Neural progenitor cell (in vitro differentiated cells): ENCODE results near the gene ERV3-1. TPM values are rescaled to one million over a fixed set of nuclear protein-coding genes. Genes with fewer than 3 reads are reported as not detected.

Experiments
- small RNA-seq: library from RNA; depleted of rRNA; stranded (forward); fragments of <200 nt; gene quantifications from one replicate; pipeline ENCODE3, GENCODE V24; 2015
- total RNA-seq: library from RNA; depleted of rRNA; stranded (reverse); fragments of >200 nt; gene quantifications from 2 replicates; pipeline ENCODE4 v1.2.3, GENCODE V29; 2015; ENCODE audit warnings: low replicate concordance

The ERV3-1 gene
- total RNA-seq, 1 donor from 2014 or later: 50.0 TPM

Small RNA genes within 50 kb of the gene (small RNA-seq; reads per million reads assigned to genes)
- not detected for gene RNU6-1229P

Other genes with a start within 250 kb of the ERV3-1 start
- gene ZNF138, start 212.3 kb downstream of the ERV3-1 start, total RNA-seq: 32.6 and 61.2 TPM in 2 replicates
- gene ZNF273, start 103.4 kb downstream of the ERV3-1 start, total RNA-seq: 23.5 and 36.5 TPM in 2 replicates
- 35.8 and 71.6 TPM in 2 replicates for gene ZNF117, start 15.7 kb downstream of the ERV3-1 start, total RNA-seq